Neural cell (in vitro differentiated cells): ENCODE measurements around the gene SSTR5. TPM values are rescaled to one million over a fixed set of nuclear protein-coding genes. Genes with fewer than 3 reads are reported as not detected.

Source experiments
- H2AFZ ChIP-seq: fragments of 200-600, 300-800 bp; sonication (generic), shearing (Covaris generic); 2 replicates; pipeline ENCODE4 v1.6.0; 2014; ENCODE audit warnings: low read depth, mild to moderate bottlenecking, antibody characterized with exemption, low read length, moderate library complexity
- H3F3A ChIP-seq: fragments of 200-600 bp; shearing (Covaris generic); 2 replicates; pipeline ENCODE4 v1.6.1; 2016; ENCODE audit warnings: mild to moderate bottlenecking, moderate library complexity, mixed read lengths, antibody characterized with exemption, low read length; ENCODE audit not compliant: insufficient read depth, poor library complexity, severe bottlenecking
- H3K27ac ChIP-seq: fragments of 200-600, 300-800 bp; sonication (generic), shearing (Covaris generic); 2 replicates; pipeline ENCODE4 v1.5.1; 2014; ENCODE audit warnings: mild to moderate bottlenecking, low read length, moderate library complexity
- H3K27me3 ChIP-seq: fragments of 300-800, 200-600 bp; sonication (generic), shearing (Covaris generic); 2 replicates; pipeline ENCODE4 v1.6.0; 2014; ENCODE audit warnings: mild to moderate bottlenecking, low read depth, low read length, moderate library complexity; ENCODE audit not compliant: insufficient read depth
- H3K36me3 ChIP-seq: fragments of 300-800, 200-600 bp; sonication (generic), shearing (Covaris generic); 2 replicates; pipeline ENCODE4 v1.5.1; 2014; ENCODE audit warnings: mild to moderate bottlenecking, antibody characterized with exemption, low read length, moderate library complexity; ENCODE audit not compliant: insufficient read depth
- H3K4me2 ChIP-seq: fragments of 300-800, 200-600 bp; sonication (generic), shearing (Covaris generic); 2 replicates; pipeline ENCODE4 v1.6.0; 2014; ENCODE audit warnings: mild to moderate bottlenecking, low read length
- H3K4me3 ChIP-seq: fragments of 300-800, 200-600 bp; sonication (generic), shearing (Covaris generic); 2 replicates; pipeline ENCODE4 v1.5.1; 2014; ENCODE audit warnings: mild to moderate bottlenecking, low read length, moderate library complexity
- H3K79me2 ChIP-seq: fragments of 200-600 bp; shearing (Covaris generic); replicated peaks from 2 replicates; pipeline ENCODE4 v1.6.0; 2014; ENCODE audit warnings: mild to moderate bottlenecking, low read length, moderate library complexity; ENCODE audit not compliant: insufficient read depth
- H3K9ac ChIP-seq: fragments of 300-800, 200-600 bp; sonication (generic), shearing (Covaris generic); 2 replicates; pipeline ENCODE4 v1.6.1; 2016; ENCODE audit warnings: mild to moderate bottlenecking, low read length, mixed read lengths
- H3K9me2 ChIP-seq: fragments of 200-600 bp; shearing (Covaris generic); 2 replicates; pipeline ENCODE4 v1.6.1; 2016; ENCODE audit warnings: mild to moderate bottlenecking, low read length, mixed read lengths; ENCODE audit not compliant: insufficient read depth
- H3K9me3 ChIP-seq: fragments of 200-600, 300-800 bp; sonication (generic), shearing (Covaris generic); 2 replicates; pipeline ENCODE4 v1.6.1; 2016; ENCODE audit warnings: mild to moderate bottlenecking, mixed run types, low read length, moderate library complexity, mixed read lengths
- H4K20me1 ChIP-seq: fragments of 200-600 bp; shearing (Covaris generic); 2 replicates; pipeline ENCODE4 v1.6.1; 2016; ENCODE audit warnings: mild to moderate bottlenecking, mixed run types; ENCODE audit not compliant: insufficient read depth
- EZH2 ChIP-seq: fragments of 200-600, 300-800 bp; shearing (Covaris generic), sonication (generic); IDR thresholded peaks from 2 replicates; pipeline ENCODE4 v1.6.1; 2014; ENCODE audit warnings: antibody characterized with exemption, low read length, borderline replicate concordance, mild to moderate bottlenecking; ENCODE audit not compliant: insufficient read depth, poor library complexity, severe bottlenecking
- MXI1 ChIP-seq: fragments of 450-650 bp; conservative IDR thresholded peaks from 2 replicates; pipeline ENCODE4 v1.6.1; 2014; ENCODE audit warnings: antibody characterized with exemption, mild to moderate bottlenecking; ENCODE audit not compliant: poor library complexity, severe bottlenecking
- POLR2AphosphoS5 ChIP-seq: IDR thresholded peaks from 2 replicates; pipeline ENCODE4 v1.6.1; 2012
- RAD21 ChIP-seq: fragments of 450-650 bp; conservative IDR thresholded peaks from 2 replicates; pipeline ENCODE4 v1.6.1; 2014; ENCODE audit warnings: antibody characterized with exemption, mild to moderate bottlenecking, moderate library complexity
- TAF1 ChIP-seq: IDR thresholded peaks from 2 replicates; pipeline ENCODE4 v1.6.1; 2012; ENCODE audit warnings: low read depth
- polyA plus RNA-seq: library from polyadenylated mRNA; depleted of rRNA; stranded (reverse); fragments of >200 nt; gene quantifications from 2 replicates; pipeline ENCODE4 v1.2.3, GENCODE V29; 2014
- TF ChIP-seq, protein P1 (sequence below): IDR thresholded peaks from 2 replicates; pipeline ENCODE4 v1.6.1; 2012; ENCODE audit warnings: borderline replicate concordance
- TF ChIP-seq, protein P2 (sequence below): fragments of 450-650 bp; IDR thresholded peaks from 2 replicates; pipeline ENCODE4 v1.5.1; 2014; ENCODE audit warnings: antibody characterized with exemption, mild to moderate bottlenecking, moderate library complexity; ENCODE audit not compliant: poor library complexity, severe bottlenecking

SSTR5 gene
- polyA plus RNA-seq, 1 donor from 2014 or later, result not detected

DNA sequence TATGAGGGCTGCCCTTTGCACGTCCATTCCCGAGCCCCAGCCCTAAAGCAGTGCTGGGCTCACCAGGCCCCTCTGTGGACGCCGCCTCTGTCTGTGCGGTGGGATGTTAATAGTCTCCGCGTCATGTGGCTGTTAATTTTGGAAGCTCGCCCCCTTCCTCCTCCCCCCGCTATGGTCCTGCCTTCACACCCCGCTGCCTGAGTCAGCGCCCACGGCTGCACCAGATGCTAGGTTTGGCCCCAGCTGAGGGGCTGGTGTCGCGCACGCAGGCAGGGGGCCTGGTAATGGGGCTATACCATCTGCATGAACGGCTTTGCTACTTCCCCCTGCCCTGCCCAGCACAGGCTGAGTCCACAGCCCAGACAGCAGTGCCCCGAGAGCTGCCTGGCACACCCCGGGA is 4.1 kb upstream of the SSTR5 start:
- peaks cover 16% of the 10 kb centered on the region for H3K27me3 ChIP-seq
- no peaks in the 10 kb centered on the region for H3K9me2 ChIP-seq

DNA sequence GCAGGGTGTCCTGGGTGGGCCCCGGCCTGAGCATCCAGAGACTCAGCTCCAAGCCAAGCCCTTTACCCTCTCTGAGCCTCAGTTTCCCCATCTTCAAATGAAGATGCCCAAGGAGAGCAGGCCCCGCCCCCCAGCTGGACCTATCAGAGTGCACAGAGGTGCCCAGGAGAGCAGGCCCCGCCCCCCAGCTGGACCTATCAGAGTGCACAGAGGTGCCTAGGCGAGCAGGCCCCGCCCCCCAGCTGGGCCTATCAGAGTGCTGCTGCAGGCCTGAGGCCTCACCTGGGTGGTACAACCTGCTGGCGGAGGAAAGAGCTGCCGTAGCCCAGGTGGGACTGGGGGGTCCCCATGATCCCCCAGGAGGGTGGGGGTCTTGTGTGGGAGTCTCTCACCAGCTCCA is 3.4 kb upstream of the SSTR5 start:
- Histone ChIP-seq H3K4me2 (no peak overlapping the region), H4K20me1 (no peaks in the 10 kb centered on the region), H3K9me3 (no peaks in the 10 kb centered on the region), H3K27me3 (peaks cover 20% of the 10 kb centered on the region), H3K9ac (no peak overlapping the region), H3K4me3 (no peak overlapping the region), H3K36me3 (no peaks in the 10 kb centered on the region), H3K9me2 (no peaks in the 10 kb centered on the region), H3K27ac (no peak overlapping the region), H3F3A (no peaks in the 10 kb centered on the region), H2AFZ (no peak overlapping the region), H3K79me2 (no peaks in the 10 kb centered on the region)
- no peak for TF ChIP-seq MXI1
- TF ChIP-seq, protein P1, sequence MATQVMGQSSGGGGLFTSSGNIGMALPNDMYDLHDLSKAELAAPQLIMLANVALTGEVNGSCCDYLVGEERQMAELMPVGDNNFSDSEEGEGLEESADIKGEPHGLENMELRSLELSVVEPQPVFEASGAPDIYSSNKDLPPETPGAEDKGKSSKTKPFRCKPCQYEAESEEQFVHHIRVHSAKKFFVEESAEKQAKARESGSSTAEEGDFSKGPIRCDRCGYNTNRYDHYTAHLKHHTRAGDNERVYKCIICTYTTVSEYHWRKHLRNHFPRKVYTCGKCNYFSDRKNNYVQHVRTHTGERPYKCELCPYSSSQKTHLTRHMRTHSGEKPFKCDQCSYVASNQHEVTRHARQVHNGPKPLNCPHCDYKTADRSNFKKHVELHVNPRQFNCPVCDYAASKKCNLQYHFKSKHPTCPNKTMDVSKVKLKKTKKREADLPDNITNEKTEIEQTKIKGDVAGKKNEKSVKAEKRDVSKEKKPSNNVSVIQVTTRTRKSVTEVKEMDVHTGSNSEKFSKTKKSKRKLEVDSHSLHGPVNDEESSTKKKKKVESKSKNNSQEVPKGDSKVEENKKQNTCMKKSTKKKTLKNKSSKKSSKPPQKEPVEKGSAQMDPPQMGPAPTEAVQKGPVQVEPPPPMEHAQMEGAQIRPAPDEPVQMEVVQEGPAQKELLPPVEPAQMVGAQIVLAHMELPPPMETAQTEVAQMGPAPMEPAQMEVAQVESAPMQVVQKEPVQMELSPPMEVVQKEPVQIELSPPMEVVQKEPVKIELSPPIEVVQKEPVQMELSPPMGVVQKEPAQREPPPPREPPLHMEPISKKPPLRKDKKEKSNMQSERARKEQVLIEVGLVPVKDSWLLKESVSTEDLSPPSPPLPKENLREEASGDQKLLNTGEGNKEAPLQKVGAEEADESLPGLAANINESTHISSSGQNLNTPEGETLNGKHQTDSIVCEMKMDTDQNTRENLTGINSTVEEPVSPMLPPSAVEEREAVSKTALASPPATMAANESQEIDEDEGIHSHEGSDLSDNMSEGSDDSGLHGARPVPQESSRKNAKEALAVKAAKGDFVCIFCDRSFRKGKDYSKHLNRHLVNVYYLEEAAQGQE, result no peak
- TF ChIP-seq TAF1, result no peak
- TF ChIP-seq, protein P2, sequence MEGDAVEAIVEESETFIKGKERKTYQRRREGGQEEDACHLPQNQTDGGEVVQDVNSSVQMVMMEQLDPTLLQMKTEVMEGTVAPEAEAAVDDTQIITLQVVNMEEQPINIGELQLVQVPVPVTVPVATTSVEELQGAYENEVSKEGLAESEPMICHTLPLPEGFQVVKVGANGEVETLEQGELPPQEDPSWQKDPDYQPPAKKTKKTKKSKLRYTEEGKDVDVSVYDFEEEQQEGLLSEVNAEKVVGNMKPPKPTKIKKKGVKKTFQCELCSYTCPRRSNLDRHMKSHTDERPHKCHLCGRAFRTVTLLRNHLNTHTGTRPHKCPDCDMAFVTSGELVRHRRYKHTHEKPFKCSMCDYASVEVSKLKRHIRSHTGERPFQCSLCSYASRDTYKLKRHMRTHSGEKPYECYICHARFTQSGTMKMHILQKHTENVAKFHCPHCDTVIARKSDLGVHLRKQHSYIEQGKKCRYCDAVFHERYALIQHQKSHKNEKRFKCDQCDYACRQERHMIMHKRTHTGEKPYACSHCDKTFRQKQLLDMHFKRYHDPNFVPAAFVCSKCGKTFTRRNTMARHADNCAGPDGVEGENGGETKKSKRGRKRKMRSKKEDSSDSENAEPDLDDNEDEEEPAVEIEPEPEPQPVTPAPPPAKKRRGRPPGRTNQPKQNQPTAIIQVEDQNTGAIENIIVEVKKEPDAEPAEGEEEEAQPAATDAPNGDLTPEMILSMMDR, result no peak
- TF ChIP-seq POLR2AphosphoS5, result no peak

More for the DNA sequence above, 4.1 kb upstream of the SSTR5 start:
- Histone ChIP-seq H3K9ac (no peak overlapping the region), H3K36me3 (no peaks in the 10 kb centered on the region), H3K27ac (no peak overlapping the region), H3K79me2 (no peaks in the 10 kb centered on the region), H3K4me3 (no peak overlapping the region), H2AFZ (no peak overlapping the region), H3K9me3 (no peaks in the 10 kb centered on the region), H3F3A (no peaks in the 10 kb centered on the region), H3K4me2 (no peak overlapping the region), H4K20me1 (no peaks in the 10 kb centered on the region)
- TF ChIP-seq TAF1 (no peak), MXI1 (no peak), EZH2 (no peak), RAD21 (no peak)

DNA sequence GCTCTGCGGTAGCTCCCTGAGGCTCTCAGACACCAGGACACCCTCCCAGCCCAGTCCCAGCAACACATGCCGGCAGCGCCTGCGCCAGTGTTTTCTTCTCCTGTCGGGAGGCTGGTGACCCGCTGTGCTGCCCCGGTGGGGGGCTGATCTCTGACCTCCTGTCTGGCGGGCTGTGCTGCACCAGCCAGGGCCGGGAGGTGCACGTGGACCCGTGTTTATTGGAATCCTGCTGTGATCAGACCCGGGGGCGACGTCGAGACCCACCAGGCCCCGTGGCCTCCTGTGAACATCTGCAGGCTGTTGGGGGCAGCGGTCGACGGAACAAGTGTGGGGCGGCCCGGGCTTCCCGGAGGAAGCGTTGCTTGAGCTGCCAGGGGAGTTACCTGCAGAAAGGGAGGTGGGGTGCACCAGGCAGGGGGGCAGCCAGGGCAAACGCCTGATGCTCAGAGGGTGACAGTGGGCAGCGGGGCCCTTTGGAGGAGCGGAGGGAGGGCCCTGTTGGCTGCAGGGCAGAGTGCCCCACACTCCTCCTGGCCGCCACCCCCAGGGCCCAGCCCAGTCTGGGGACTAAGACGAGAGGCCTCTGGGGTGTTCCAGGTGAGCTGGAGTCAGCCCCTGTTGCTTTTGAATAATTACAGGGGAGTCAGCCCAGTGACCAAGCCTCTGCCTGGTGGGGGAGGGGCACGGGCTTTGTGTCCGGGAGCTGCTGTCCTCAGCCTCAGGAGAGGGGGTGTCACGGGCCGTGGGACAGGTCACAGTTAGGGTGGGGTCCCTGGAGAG is 2.3 kb upstream of the SSTR5 start:
- Histone ChIP-seq H3K4me3 (no peak overlapping the region), H3K9ac (no peak overlapping the region), H3F3A (no peaks in the 10 kb centered on the region), H3K9me2 (no peaks in the 10 kb centered on the region), H2AFZ (no peak overlapping the region), H3K27me3 (peaks cover 20% of the 10 kb centered on the region), H3K4me2 (no peak overlapping the region), H4K20me1 (no peaks in the 10 kb centered on the region), H3K9me3 (no peaks in the 10 kb centered on the region), H3K36me3 (no peaks in the 10 kb centered on the region), H3K79me2 (no peaks in the 10 kb centered on the region), H3K27ac (no peak overlapping the region)
- no peak for TF ChIP-seq RAD21
- TF ChIP-seq, protein P2, result no peak
